Measurements from ENCODE around the gene NCOA6. TPM values are rescaled to one million over a fixed set of nuclear protein-coding genes. Genes with fewer than 3 reads are reported as not detected.

NCOA6 gene
- total and polyA plus RNA-seq, 2 donors (not counting 1 experiment from before 2014, with no cell fraction given): 16.0 to 31.9 TPM

DNA sequence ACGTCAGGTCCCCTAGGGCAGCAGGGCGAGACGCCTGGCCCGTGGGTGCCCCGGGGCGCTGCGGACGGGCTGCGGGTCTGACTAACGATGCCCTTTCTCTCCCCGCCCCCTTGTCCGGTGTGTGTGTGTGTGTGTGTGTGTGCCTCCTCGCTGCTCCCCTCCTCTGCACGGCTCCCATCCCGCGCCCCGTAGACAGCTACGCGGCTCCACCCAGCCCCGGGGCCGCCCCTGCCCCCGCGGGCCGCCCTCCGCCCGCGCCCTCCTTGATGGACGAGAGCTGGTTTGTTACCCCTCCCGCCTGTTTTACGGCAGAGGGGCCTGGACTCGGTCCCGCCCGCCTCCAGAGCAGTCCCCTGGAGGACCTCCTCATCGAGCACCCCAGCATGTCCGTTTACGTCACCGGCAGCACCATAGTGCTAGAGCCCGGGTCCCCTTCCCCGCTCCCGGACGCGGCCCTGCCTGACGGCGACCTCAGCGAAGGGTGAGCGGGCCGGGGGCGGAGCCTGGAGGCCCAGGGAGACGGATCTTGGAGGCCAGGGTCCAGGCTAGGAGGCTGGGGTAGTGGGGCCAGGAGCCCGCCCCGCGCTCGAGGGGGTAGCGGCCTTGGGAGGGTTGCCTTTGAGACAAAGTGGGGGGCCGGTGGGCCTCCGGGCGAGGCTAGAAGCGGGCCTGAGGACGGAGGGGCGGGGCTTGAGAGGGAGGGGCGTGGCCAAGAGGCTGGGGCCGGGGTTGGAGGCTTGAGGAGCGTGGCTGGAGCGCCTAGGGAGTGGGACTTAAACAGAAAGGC lies 116.2 kb downstream of the NCOA6 start:
- H3K4me1 Mint-ChIP-seq: peaks cover 25% of the 10 kb centered on the region
- Histone ChIP-seq H3K4me1 (ENCODE audit: control insufficient read depth in 2 of 2, insufficient read depth in 2 of 2, low read length in 2 of 2) (peaks cover 15 to 22% of the 10 kb centered on the region in 2 donors), H3K27me3 (replicated peaks in 1 of 4; ENCODE audit: control extremely low read depth in 1 of 4, control insufficient read depth in 3 of 4, insufficient read depth in 4 of 4, low read length in 3 of 4) (no peaks in the 10 kb centered on the region), H3K4me2 (replicated peaks; ENCODE audit: low read depth, low read length, poor library complexity, severe bottlenecking) (peak overlapping the region; percentile 88), H3K4me3 (ENCODE audit: control extremely low read depth in 1 of 5, extremely low read depth in 1 of 5, insufficient read depth in 1 of 5, low read depth in 2 of 5, low read length in 4 of 5) (peak overlapping the region; percentile 9 to 88 (median 82)), H3K9ac (ENCODE audit: low read length) (peak overlapping the region; percentile 75), H3K36me3 (replicated peaks in 1 of 2; ENCODE audit: control extremely low read depth in 1 of 2, control insufficient read depth in 1 of 2, extremely low read depth in 1 of 2, insufficient read depth in 2 of 2, low read length in 1 of 2) (peaks cover 0 to 2% of the 10 kb centered on the region in 2 experiments), H3K9me3 (ENCODE audit: control extremely low read depth in 1 of 3, control insufficient read depth in 2 of 3, insufficient read depth in 1 of 3, low read length in 2 of 3) (no peaks in the 10 kb centered on the region), H3K27ac (ENCODE audit: low read length in 2 of 2) (peak overlapping the region; percentile 87 to 91), H2AFZ (ENCODE audit: insufficient read depth, low read depth, low read length, poor library complexity, severe bottlenecking) (peak overlapping the region; percentile 83), H4K20me1 (ENCODE audit: control insufficient read depth, insufficient read depth, low read length, poor library complexity, severe bottlenecking) (peaks cover 7% of the 10 kb centered on the region), H3K79me2 (ENCODE audit: control insufficient read depth, insufficient read depth, low read length) (no peaks in the 10 kb centered on the region)
- CTCF ChIA-PET: interaction anchor here (0.8 to 4.5 kb wide), 14 partner anchors 11 to 395 kb away, joined by 3 to 69 read pairs (median 4); partner anchors contain the start of genes DYNLRB1, ITCH, MAP1LC3A and PIGU
- no peaks in the 10 kb centered on the region for H3K27me3 Mint-ChIP-seq
- H3K27ac Mint-ChIP-seq: peak overlapping the region; percentile 93
- DNase-seq: peak; percentile 94
- peak overlapping the region; percentile 93 for H3K4me3 Mint-ChIP-seq
- ATAC-seq (ENCODE audit: low read depth): peak; percentile 67
- no peaks in the 10 kb centered on the region for H3K9me3 Mint-ChIP-seq (ENCODE audit: insufficient read depth)
- under 1% methylated on average over 51 of the region's 64 CpGs for WGBS (ENCODE audit: insufficient coverage)
- TF ChIP-seq EZH2 (IDR thresholded peaks at IDR 0.05; ENCODE audit: borderline replicate concordance, insufficient read depth, low read depth, low read length, poor library complexity, severe bottlenecking): no peak
- TF ChIP-seq, protein P1, sequence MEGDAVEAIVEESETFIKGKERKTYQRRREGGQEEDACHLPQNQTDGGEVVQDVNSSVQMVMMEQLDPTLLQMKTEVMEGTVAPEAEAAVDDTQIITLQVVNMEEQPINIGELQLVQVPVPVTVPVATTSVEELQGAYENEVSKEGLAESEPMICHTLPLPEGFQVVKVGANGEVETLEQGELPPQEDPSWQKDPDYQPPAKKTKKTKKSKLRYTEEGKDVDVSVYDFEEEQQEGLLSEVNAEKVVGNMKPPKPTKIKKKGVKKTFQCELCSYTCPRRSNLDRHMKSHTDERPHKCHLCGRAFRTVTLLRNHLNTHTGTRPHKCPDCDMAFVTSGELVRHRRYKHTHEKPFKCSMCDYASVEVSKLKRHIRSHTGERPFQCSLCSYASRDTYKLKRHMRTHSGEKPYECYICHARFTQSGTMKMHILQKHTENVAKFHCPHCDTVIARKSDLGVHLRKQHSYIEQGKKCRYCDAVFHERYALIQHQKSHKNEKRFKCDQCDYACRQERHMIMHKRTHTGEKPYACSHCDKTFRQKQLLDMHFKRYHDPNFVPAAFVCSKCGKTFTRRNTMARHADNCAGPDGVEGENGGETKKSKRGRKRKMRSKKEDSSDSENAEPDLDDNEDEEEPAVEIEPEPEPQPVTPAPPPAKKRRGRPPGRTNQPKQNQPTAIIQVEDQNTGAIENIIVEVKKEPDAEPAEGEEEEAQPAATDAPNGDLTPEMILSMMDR (IDR thresholded peaks at IDR 0.05): no peak
- intact Hi-C loops (cut with micrococcal nuclease): loop anchor here (1.0 to 10.0 kb wide), 9 partner anchors 32 to 714 kb away; partner anchors contain the start of genes AHCY, DYNLRB1, EDEM2 and GSS
- POLR2A ChIA-PET: interaction anchor here (0.6 to 1.2 kb wide), 3 partner anchors 30 to 1890 kb away, joined by 3 to 4 read pairs (median 3); partner anchors contain the start of genes DYNLRB1 and MAPRE1

Data from B cell (primary cell).